ENCODE results near the gene RHBDD1. TPM values are rescaled to one million over a fixed set of nuclear protein-coding genes. Genes with fewer than 3 reads are reported as not detected.

RHBDD1 gene, protein sequence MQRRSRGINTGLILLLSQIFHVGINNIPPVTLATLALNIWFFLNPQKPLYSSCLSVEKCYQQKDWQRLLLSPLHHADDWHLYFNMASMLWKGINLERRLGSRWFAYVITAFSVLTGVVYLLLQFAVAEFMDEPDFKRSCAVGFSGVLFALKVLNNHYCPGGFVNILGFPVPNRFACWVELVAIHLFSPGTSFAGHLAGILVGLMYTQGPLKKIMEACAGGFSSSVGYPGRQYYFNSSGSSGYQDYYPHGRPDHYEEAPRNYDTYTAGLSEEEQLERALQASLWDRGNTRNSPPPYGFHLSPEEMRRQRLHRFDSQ
- 27.7 and 32.7 TPM in 2 replicates for total RNA-seq
- long read RNA-seq, full-length matches to known transcripts, result 33 of 48 reads
- long read RNA-seq, partial matches to known transcripts, result 10 of 48 reads
- long read RNA-seq, other reads (novel, unspliced or antisense), result 5 of 48 reads

DNA sequence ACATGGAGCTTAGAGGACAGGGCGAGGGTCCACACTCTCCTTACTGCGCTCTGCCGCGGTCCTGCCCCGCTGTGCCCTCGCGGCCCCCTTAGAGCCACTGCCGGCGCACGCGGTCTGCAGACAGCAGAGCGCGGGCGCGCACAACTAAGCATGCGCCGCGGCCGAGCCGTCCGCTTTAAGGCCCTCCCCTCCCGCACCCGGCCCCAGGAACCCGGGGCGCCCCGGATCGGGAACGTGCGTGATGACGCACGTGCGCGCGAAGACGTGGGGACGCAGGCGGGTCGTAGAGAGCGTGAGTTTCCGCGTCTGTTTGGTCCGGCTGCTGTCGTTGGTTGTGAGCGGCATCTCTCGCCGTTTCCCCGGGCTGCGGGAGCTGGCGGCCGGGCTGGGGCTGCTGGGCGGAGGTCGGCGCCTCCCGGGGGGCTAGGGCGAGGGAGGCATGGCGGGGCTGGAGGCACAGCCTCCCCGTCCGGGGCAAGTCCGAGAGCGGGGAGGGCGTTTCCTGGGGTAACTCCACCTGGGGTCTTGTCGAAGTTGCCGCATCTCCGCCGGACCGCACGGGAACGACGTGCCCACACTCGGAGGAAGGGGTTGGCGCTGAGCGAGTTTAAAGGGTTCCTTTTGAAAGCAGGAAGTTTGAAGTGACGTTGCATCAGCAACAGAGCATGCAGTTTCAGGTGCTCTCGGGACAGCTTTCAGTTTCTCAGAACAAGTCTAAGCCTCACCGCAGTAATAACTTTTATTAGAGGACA, at the start of gene RHBDD1:
Gene RHBDD1 (plus strand): TSS at position 259 of the 752 bp plus-strand sequence. CDS start 28,640 bp downstream, outside the sequence.
- TF ChIP-seq, protein P1, sequence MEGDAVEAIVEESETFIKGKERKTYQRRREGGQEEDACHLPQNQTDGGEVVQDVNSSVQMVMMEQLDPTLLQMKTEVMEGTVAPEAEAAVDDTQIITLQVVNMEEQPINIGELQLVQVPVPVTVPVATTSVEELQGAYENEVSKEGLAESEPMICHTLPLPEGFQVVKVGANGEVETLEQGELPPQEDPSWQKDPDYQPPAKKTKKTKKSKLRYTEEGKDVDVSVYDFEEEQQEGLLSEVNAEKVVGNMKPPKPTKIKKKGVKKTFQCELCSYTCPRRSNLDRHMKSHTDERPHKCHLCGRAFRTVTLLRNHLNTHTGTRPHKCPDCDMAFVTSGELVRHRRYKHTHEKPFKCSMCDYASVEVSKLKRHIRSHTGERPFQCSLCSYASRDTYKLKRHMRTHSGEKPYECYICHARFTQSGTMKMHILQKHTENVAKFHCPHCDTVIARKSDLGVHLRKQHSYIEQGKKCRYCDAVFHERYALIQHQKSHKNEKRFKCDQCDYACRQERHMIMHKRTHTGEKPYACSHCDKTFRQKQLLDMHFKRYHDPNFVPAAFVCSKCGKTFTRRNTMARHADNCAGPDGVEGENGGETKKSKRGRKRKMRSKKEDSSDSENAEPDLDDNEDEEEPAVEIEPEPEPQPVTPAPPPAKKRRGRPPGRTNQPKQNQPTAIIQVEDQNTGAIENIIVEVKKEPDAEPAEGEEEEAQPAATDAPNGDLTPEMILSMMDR (IDR thresholded peaks at IDR 0.05), result no peak
- Mint-ChIP-seq H3K36me3 (ENCODE audit: unreplicated experiment) (peaks cover 2% of the 10 kb centered on the region), H3K27me3 (ENCODE audit: unreplicated experiment) (no peaks in the 10 kb centered on the region), H3K4me3 (ENCODE audit: unreplicated experiment) (peak within 1 kb of the TSS; percentile 93), H3K9me3 (ENCODE audit: unreplicated experiment) (no peaks in the 10 kb centered on the region), H3K4me1 (ENCODE audit: unreplicated experiment) (peaks cover 21% of the 10 kb centered on the region), H3K27ac (ENCODE audit: unreplicated experiment) (peak within 1 kb of the TSS; percentile 99)
- peak; percentile 96 for DNase-seq (ENCODE audit: extremely low spot score, unreplicated experiment)

DNA sequence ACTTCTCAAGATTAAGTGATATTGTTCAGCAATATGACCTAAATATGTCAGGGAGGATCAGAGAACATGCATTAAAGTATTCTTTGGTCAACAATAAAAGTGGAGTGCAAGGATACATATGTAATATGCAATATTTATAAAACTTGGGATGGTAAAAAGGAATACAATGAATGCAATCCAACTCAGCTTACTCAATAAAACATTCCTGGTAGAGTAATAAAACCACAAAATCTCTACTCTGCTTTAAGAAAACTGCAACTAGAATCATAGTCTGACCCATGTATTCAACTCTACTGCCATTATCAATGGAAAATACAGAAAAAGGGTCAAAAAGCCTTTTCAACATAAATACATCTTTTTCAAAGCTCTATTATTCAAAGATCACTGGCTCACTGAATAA, 47.8 kb upstream of the RHBDD1 start:
- peaks cover 63% of the 10 kb centered on the region for H3K4me1 Mint-ChIP-seq (ENCODE audit: unreplicated experiment)
- H3K27ac Mint-ChIP-seq (ENCODE audit: unreplicated experiment), result peak overlapping the region; percentile 48
- H3K4me3 Mint-ChIP-seq (ENCODE audit: unreplicated experiment), result no peak overlapping the region
- no peaks in the 10 kb centered on the region for H3K27me3 Mint-ChIP-seq (ENCODE audit: unreplicated experiment)
- peaks cover 6% of the 10 kb centered on the region for H3K36me3 Mint-ChIP-seq (ENCODE audit: unreplicated experiment)
- no peaks in the 10 kb centered on the region for H3K9me3 Mint-ChIP-seq (ENCODE audit: unreplicated experiment)
- DNase-seq (ENCODE audit: extremely low spot score, unreplicated experiment), result no peak
- TF ChIP-seq, protein P1 (IDR thresholded peaks at IDR 0.05), result no peak

DNA sequence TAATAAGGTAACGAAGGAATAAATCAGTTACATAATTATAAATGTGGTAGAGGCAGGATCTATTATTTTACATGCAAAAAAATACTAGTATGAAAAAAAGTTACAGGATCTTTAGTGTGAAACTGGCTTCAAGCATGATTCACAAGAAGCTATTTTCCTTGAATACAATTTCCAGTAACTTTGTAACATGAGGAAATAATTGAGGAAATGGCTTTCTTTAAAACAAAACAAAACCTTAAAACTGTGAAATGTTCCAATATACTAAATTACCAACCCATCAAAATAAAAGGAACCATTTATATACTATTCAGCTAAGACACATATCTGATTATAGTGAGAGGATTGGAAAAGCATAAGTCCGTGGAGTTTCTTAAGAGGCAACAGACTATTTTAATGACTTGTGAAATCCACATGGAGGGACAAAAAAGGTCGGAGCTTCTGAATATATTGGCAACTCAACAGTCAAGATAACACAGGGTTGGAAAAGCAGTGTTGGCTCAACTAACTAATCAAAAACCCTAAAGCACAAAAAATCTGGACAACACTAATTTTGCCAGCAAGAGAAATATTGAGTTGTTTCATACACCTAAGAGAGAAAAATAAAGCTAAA, 46.9 kb upstream of the RHBDD1 start:
- Mint-ChIP-seq H3K4me1 (ENCODE audit: unreplicated experiment) (peaks cover 68% of the 10 kb centered on the region), H3K4me3 (ENCODE audit: unreplicated experiment) (peak overlapping the region; percentile 40), H3K9me3 (ENCODE audit: unreplicated experiment) (no peaks in the 10 kb centered on the region), H3K36me3 (ENCODE audit: unreplicated experiment) (peaks cover 6% of the 10 kb centered on the region), H3K27ac (ENCODE audit: unreplicated experiment) (peak overlapping the region; percentile 83), H3K27me3 (ENCODE audit: unreplicated experiment) (no peaks in the 10 kb centered on the region)
- no peak for DNase-seq (ENCODE audit: extremely low spot score, unreplicated experiment)
- TF ChIP-seq, protein P1 (IDR thresholded peaks at IDR 0.05), result no peak

DNA sequence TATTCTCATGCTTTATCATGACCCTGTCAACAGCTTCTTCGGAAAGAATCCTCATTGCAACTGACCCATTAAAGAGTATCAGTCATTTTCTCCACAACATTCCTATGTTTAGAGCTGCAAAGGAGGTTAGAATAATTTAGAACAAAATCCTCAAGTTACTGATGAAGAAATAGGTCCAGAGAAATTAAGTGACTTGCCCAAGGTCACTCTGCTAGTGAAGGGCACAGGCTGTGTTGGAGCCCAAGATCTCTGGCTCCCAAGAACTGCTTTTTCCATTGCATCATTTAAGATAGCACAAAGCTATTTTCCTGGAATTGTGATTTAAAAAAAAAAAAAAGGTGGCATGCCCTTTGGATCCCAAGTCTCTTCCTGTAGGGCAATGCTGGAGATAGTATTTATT, 45.8 kb upstream of the RHBDD1 start:
- Mint-ChIP-seq H3K27ac (ENCODE audit: unreplicated experiment) (no peak overlapping the region), H3K27me3 (ENCODE audit: unreplicated experiment) (no peaks in the 10 kb centered on the region), H3K36me3 (ENCODE audit: unreplicated experiment) (peaks cover 6% of the 10 kb centered on the region), H3K4me3 (ENCODE audit: unreplicated experiment) (peak overlapping the region; percentile 52), H3K9me3 (ENCODE audit: unreplicated experiment) (no peaks in the 10 kb centered on the region), H3K4me1 (ENCODE audit: unreplicated experiment) (peaks cover 78% of the 10 kb centered on the region)
- no peak for DNase-seq (ENCODE audit: extremely low spot score, unreplicated experiment)
- TF ChIP-seq, protein P1 (IDR thresholded peaks at IDR 0.05), result no peak

All from osteocyte (in vitro differentiated cells).